ENCODE results near the gene FBXL15.

The FBXL15 gene

DNA sequence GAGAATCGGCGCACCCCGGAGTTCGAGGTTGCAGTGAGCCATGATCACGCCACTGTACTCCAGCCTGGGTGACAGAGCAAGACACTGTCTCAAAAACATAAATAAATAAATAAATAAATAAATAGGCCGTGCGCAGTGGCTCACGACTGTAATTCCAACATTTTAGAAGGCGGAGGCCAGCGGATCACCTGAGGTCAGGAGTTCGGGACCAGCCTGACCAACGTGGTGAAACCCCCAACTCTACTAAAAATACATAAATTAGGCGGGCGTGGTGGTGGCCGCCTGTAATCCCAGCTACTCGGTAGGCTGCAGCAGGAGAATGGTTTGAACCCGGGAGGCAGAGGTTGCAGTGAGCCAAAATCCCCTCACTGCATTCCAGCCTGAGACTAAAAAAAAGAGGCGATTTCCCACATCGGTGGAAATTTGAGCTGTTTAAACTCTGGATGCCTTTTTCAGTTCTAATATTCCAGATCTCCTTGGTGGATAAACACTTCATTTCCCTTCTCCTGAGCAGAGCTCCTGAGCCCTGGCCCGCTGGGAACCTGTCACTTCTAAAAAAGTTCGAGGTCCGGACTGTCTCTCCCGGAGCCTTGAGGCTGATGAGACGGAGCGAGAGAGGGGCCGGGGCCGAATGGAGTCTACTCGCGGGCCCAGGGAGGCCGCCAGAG is 27.1 kb upstream of the FBXL15 start:
- no peak for DNase-seq (ENCODE audit: extremely low spot score)
- ChIA-PET CTCF (interaction anchor here (0.7 to 9.6 kb wide), 37 partner anchors 9 to 256 kb away, joined by 3 to 213 read pairs (median 5); partner anchors contain the start of genes CUEDC2, ELOVL3, FBXL15 and PSD), POLR2A (interaction anchor here (0.6 to 2.2 kb wide), 5 partner anchors 31 to 597 kb away, joined by 3 to 7 read pairs (median 3); partner anchors contain the start of gene GBF1)
- TF ChIP-seq, protein P1, sequence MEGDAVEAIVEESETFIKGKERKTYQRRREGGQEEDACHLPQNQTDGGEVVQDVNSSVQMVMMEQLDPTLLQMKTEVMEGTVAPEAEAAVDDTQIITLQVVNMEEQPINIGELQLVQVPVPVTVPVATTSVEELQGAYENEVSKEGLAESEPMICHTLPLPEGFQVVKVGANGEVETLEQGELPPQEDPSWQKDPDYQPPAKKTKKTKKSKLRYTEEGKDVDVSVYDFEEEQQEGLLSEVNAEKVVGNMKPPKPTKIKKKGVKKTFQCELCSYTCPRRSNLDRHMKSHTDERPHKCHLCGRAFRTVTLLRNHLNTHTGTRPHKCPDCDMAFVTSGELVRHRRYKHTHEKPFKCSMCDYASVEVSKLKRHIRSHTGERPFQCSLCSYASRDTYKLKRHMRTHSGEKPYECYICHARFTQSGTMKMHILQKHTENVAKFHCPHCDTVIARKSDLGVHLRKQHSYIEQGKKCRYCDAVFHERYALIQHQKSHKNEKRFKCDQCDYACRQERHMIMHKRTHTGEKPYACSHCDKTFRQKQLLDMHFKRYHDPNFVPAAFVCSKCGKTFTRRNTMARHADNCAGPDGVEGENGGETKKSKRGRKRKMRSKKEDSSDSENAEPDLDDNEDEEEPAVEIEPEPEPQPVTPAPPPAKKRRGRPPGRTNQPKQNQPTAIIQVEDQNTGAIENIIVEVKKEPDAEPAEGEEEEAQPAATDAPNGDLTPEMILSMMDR (IDR thresholded peaks at IDR 0.05; ENCODE audit: control extremely low read depth, extremely low read depth, low read depth, missing control alignments), result peak; percentile 79

DNA sequence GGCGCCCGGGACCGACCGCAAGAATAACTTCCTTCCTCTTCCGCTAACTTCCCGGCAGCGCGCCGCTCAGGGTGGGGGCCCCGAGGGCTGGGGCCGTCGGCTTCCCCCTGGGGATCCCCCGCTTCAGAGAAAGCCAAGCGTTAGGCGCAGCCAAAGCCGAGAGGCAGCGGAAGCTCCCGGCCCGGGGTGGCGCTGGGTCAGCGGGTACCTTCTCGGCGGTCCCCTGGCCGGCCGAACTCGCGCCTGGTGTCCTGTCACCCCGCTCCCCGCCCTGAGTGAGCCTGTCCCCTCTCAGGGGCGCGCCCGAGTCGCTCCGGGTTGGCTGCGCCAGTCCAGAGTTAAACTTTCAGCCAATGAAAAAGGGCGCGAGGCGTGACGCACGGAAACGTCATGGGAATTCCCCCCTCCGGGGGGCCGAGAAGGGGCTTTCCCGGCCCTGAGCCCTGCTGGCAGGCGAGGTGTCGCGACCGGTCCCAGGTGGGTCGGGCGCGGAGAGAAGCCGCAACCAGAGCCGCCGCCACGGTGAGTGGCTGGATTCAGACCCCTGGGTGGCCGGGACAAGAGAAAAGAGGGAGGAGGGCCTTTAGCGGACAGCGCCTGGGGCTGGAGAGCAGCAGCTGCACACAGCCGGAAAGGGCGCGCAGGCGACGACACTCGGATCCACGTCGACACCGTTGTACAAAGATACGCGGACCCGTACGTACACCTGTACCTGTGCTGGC is 26.4 kb upstream of the FBXL15 start:
- TF ChIP-seq, protein P1 (IDR thresholded peaks at IDR 0.05; ENCODE audit: control extremely low read depth, extremely low read depth, low read depth, missing control alignments), result no peak
- ChIA-PET POLR2A (interaction anchor here (0.6 to 2.2 kb wide), 4 partner anchors 30 to 597 kb away, joined by 3 to 7 read pairs (median 4); partner anchors contain the start of gene GBF1), CTCF (interaction anchor here (0.6 to 9.6 kb wide), 36 partner anchors 10 to 256 kb away, joined by 3 to 213 read pairs (median 5); partner anchors contain the start of genes C10orf95, CUEDC2, ELOVL3 and FBXL15)
- DNase-seq (ENCODE audit: extremely low spot score), result peak; percentile 98

DNA sequence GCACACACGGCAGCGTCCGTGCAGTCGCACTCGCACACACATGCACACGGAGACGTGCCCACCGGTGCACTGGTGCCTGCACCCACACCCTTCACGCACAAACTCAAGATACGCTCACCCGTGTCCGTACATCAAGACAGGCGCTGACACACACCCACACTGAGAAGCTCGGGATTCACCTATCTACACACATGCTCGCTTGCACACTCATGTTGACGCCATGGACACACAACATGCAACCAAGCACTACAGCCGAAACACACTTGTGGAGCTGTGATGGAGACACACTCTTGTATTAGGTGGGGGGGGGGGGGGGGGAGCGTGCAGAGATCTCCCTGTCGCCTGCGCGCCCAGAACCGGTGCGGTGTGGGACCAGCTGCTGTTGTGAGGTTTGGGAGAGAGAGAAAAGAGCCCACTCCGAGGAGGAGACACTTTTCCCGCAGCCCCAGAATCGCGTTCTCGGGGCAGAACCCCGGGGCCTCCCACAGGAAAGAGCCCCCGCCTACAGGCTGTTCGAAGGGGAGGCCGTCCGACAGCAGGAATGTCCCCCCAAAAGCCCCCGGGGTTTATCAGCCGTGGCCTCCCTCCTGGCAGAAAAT is 25.7 kb upstream of the FBXL15 start:
- peak; percentile 59 for DNase-seq (ENCODE audit: extremely low spot score)
- ChIA-PET CTCF (interaction anchor here (0.8 to 9.6 kb wide), 18 partner anchors 10 to 163 kb away, joined by 3 to 213 read pairs (median 12); partner anchors contain the start of genes C10orf95, CUEDC2, ELOVL3 and FBXL15), POLR2A (interaction anchor here (0.6 to 2.2 kb wide), 4 partner anchors 27 to 219 kb away, joined by 3 to 6 read pairs (median 4); partner anchors contain the start of gene GBF1)
- TF ChIP-seq, protein P1 (IDR thresholded peaks at IDR 0.05; ENCODE audit: control extremely low read depth, extremely low read depth, low read depth, missing control alignments), result no peak

DNA sequence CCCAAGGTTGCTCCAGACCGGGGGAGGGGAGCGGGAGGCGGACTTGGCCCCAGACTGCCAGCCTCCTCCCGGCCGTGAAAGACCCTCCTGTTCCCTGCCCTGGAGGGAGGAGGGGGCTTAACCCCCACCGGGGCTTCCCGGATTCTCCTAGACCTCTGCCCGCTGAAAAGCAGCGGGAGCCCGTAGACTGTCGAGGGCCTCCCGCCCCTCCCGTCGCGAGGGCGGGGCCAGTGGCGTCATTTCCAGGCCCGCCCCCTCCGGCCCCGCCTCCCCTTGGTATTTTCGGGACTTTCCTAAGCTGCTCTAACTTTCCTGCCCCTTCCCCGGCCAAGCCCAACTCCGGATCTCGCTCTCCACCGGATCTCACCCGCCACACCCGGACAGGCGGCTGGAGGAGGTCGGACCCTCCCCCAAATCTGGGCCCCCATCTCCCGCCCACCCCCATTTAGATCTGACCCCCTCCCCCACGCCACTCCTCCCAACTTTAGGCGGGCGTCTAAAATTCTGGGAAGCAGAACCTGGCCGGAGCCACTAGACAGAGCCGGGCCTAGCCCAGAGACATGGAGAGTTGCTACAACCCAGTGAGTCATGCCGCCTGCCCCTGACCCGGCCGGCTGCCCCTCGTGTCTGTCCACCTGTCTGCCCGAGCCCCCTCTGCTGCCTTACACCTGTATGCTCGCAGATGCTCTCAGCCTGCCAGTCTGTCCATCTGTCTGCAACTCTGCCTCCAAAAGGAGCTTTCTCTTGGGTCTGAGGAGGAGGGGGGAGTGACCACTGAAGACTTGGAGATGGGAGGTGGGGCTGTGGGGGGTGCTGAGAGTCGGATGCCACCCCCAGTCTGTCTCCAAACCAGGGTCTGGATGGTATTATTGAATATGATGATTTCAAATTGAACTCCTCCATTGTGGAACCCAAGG is 25.0 kb upstream of the FBXL15 start, which contains the start of gene NFKB2:
Gene NFKB2 (plus strand): TSS at position 306 of the 917 bp plus-strand sequence. CDS start 255 bp downstream, at position 561.
- TF ChIP-seq, protein P1 (IDR thresholded peaks at IDR 0.05; ENCODE audit: control extremely low read depth, extremely low read depth, low read depth, missing control alignments), result no peak
- ChIA-PET POLR2A (interaction anchor here (0.6 to 2.2 kb wide), 5 partner anchors 26 to 218 kb away, joined by 3 to 6 read pairs (median 4); partner anchors contain the start of gene GBF1), CTCF (interaction anchor here (1.0 to 9.6 kb wide), 12 partner anchors 10 to 164 kb away, joined by 3 to 213 read pairs (median 12); partner anchors contain the start of genes C10orf95, CUEDC2, ELOVL3 and FBXL15)
- DNase-seq (ENCODE audit: extremely low spot score), result peak; percentile 93

DNA sequence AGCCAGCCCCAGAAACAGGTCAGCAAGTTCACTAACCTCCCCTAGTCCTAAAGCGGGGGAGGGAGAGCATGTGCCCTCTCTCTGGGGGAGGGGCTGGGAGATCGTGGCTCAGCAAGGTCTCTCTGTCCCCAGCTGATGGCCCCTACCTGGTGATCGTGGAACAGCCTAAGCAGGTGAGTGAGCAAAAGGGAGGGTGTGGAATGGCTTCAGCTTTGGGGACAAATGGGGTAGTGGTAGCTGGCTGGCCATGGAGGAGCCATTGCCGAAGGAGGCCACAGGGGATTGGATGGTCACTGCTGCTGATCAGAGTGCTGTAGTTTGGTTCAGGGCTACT is 24.4 kb upstream of the FBXL15 start:
- ChIA-PET POLR2A (no interaction called here), CTCF (interaction anchor here (1.0 to 9.6 kb wide), 6 partner anchors 9 to 227 kb away, joined by 3 to 213 read pairs (median 24); partner anchors contain the start of genes ELOVL3 and FBXL15)
- DNase-seq (ENCODE audit: extremely low spot score), result no peak

More for the DNA sequence above, 24.4 kb upstream of the FBXL15 start:
- TF ChIP-seq, protein P1 (IDR thresholded peaks at IDR 0.05; ENCODE audit: control extremely low read depth, extremely low read depth, low read depth, missing control alignments), result no peak
